HG03460 (cell line): ENCODE data around the gene FOXQ1.

Experiments used
- ATAC-seq: cut with Tn5 transposase; IDR thresholded peaks from one replicate; pipeline ENCODE4 v1.9.1; 2021; ENCODE audit not compliant: unreplicated experiment

Gene FOXQ1

GRCh38 chr6:1290086-1290485 is 21.8 kb upstream of the FOXQ1 start:
- ATAC-seq, result no peak

DNA sequence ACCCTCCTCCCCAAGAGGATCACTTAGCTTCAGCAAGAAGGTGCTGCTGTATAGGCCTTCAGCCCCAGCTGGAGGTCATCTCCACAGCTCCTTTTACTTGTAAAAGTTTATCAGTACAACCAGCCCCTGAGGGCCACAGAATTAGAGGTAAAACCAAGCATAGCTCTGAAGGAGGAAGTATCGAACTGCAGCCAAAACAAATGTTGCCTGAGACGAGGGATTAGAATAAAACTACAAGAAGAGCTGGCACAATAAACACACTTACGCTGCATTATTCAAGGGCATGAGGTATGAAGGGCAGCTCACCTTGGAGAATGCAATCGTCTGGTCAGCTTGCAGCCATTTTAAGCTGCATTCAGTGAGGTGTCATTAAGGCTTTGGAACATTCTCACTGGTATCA is 21.1 kb upstream of the FOXQ1 start:
- ATAC-seq, result no peak

DNA sequence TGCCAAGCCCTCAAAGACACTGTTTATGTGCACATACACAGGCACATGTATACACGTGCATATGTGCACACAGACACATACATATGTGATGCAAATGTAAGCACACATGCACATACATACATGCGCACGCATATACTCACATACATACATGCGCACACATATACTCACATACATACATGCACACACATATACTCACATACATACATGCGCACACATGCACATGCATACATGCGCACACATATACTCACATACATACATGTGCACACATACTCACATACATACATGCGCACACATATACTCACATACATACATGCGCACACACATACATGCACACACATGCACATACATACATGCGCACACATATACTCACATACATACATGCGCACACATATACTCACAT is 20.5 kb upstream of the FOXQ1 start:
- ATAC-seq, result no peak

DNA sequence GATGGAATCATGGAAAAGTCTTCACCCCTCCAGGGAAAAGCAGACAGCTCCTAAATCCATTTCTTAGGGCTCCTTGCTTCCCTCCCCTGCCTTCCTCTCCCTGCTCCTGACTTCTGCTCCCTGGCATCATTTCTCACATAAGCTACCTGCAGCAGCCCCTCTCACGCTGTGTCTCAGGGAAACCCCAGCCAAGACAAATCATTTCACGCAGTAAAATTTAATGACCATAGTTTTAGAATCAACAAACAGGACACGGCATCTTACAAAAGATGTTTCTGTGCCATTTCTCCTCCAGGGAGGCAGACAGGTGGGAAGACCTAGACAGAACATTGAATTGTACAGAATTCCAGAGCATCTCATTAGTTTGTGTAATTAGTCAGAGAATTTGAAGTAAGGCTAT is 16.5 kb upstream of the FOXQ1 start:
- no peak for ATAC-seq

GRCh38 chr6:1296079-1296478 is 15.8 kb upstream of the FOXQ1 start:
- ATAC-seq, result no peak

DNA sequence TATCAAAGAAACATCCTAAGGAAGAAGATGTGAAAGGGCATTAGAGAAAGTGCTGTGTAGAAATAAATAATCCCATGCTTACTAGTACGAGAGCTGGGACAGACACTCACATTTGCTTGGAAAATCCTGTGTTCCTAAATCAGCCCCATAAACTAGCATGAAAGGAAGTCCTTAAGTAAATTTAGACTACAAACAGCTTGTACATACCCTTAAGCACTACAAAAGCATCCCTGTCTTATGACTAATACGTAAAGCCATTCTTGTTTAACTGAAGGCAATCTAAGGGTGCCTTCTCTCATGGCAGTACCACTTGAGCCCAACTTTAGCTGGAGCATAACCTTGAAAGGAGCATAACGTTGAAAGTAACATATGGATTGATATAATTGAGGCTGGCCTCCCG is 15.4 kb upstream of the FOXQ1 start:
- no peak for ATAC-seq

GRCh38 chr6:1297746-1298145 is 14.2 kb upstream of the FOXQ1 start:
- no peak for ATAC-seq

- ATAC-seq, result no peak
These were observed 13.1 kb upstream of the FOXQ1 start for GRCh38 chr6:1298768-1299167.

DNA sequence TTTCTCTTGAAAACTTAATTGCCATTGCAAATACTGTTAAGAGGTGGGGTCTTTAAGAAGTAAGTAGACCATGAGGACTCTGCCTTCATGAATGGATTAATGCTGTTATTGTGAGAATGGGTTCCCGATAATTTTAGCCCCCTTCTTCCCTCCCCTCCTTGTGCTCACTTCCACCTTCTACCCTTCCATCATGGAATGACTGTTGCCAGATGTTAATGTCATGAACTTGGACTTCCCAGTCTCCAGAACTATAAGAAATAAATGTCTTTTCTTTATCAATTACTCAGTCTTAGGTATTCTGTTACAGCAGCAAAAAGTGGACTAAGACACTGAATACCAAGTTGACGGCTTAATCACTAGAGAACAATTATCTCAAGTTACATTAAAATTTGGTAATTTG is 5.8 kb upstream of the FOXQ1 start:
- ATAC-seq, result no peak

- no peak for ATAC-seq
These were observed 2.5 kb upstream of the FOXQ1 start for GRCh38 chr6:1309366-1309765.

- ATAC-seq, result no peak
These were observed 1.1 kb upstream of the FOXQ1 start for GRCh38 chr6:1310628-1311399.

DNA sequence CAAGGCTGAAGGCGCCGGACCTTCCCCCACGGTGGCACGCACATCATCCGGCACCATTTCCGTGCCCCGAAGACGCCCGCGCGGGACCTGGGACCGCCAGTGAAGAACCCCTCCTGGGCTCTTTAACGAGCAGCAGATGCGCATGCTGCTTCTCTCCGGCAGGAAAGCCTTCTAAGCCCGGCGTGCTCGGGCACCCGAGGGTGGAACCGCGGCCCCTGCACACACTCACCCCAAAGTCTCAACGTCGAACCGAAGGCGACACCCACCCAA is 240 bp downstream of the FOXQ1 start:
- ATAC-seq, result no peak

DNA sequence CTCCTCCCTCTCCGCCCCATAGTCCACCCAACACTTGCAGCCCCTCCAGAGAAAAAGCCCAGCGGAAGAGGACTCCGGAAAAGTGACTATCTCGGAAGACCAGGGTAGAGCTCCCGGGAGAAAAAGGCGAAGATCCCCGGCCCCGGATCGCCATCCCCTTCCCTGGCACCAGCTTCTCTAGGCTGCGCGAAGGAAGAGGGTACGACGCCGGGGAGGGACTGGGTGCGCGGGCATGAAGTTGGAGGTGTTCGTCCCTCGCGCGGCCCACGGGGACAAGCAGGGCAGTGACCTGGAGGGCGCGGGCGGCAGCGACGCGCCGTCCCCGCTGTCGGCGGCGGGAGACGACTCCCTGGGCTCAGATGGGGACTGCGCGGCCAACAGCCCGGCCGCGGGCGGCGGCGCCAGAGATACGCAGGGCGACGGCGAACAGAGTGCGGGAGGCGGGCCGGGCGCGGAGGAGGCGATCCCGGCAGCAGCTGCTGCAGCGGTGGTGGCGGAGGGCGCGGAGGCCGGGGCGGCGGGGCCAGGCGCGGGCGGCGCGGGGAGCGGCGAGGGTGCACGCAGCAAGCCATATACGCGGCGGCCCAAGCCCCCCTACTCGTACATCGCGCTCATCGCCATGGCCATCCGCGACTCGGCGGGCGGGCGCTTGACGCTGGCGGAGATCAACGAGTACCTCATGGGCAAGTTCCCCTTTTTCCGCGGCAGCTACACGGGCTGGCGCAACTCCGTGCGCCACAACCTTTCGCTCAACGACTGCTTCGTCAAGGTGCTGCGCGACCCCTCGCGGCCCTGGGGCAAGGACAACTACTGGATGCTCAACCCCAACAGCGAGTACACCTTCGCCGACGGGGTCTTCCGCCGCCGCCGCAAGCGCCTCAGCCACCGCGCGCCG is 822 bp downstream of the FOXQ1 start:
- ATAC-seq, result no peak

DNA sequence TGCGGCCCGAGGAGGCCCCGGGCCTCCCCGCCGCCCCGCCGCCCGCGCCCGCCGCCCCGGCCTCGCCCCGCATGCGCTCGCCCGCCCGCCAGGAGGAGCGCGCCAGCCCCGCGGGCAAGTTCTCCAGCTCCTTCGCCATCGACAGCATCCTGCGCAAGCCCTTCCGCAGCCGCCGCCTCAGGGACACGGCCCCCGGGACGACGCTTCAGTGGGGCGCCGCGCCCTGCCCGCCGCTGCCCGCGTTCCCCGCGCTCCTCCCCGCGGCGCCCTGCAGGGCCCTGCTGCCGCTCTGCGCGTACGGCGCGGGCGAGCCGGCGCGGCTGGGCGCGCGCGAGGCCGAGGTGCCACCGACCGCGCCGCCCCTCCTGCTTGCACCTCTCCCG is 1.5 kb downstream of the FOXQ1 start:
- ATAC-seq, result no peak

DNA sequence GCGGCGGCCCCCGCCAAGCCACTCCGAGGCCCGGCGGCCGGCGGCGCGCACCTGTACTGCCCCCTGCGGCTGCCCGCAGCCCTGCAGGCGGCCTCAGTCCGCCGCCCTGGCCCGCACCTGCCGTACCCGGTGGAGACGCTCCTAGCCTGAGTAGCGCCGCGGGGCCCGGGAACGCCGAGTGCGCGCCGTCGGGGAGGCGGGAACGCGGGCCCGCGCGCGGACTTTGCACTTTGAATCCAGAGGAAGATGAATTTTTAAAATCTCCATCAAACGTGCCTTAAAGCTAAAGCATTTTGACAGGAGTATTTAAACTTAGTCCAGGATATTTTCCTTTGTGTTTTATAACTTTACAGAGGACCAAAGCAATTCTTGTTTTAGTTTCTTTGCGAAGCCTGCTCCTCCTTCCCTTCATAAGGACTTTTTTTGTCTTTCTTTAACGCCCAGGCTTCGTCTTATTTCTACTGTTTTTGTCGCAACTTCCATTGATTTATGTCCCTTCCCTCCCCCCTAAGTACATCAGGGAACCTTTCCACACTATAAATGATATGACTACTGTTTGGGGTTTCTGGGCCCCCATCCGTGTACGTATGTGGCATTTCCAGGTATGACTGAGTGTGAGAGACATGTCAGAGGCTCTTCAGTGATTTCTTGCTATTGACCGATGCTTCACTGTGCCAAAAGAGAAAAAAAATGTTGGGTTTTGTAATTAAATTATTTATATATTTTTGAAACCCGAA is 2.0 kb downstream of the FOXQ1 start:
- no peak for ATAC-seq

DNA sequence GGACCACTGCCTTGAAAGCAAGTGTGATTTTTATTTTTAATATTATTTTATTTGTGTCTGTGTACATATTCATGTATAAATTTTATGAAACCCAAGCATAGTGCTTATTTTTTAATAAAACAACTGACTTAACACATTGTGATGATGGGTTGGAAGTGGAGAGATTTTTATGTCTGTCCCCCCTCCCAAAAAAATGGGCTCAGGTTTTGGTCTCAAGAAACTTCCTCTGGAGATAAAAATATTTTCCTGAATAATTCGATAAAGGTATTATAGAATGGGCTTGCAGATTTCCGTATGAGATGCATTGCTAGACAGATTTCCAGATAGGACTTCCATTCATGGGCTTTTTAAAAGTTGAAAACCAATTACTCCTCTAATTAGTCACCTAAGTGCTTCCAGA is 2.7 kb downstream of the FOXQ1 start:
- no peak for ATAC-seq

- no peak for ATAC-seq
These were observed 3.3 kb downstream of the FOXQ1 start for GRCh38 chr6:1315201-1315559.

- ATAC-seq, result no peak
These were observed 3.9 kb downstream of the FOXQ1 start for GRCh38 chr6:1315560-1316386.

DNA sequence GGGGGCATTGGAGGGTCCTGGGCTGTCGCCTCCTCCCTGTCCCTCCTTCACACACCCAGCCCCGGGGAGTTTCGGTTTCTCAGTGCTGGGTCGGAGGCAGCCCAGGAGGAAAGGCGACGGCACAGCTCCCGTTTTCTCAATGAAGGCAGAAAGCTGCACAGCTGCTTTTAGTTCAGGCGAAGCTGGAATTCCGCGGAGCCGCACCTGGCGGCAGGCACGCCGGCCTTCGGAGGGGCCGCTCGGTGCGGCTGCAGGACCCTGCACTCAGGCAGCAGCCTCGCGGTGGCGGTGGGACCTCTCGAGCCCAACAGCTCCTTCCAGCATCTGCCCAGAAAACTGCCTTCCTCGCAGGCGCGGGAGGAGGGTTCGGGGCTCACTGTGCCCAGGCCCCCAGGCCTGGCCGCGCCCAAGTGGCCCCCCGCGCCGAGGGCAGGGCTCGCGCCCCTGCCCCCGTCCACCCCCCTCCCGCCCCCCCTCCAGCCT is 4.6 kb downstream of the FOXQ1 start:
- no peak for ATAC-seq

DNA sequence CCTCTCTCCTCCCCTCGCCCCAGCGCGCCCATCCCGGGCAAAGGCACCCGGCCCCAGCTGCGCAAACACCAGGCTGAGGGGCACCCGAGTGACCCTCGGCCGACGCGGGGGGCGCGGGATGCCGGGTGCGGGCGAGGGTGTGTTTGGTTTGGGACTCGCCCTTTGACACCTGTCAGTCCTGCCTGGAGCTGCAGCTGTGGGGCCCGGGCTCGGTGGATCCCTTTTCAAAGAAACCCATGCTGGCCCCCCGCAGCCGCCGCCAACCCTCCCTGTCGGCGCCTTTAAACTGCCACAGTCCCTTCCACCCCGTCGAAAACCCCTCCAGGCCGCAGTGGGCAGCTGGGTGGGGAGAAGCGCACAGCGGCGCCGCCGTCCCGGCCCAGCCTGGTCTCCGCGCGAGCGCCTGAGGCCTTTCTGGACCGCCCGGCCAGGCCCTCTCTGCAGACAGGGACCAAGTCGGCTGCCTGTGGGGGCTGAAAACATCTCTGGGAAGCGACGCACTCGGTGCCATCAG is 5.5 kb downstream of the FOXQ1 start:
- ATAC-seq, result no peak

DNA sequence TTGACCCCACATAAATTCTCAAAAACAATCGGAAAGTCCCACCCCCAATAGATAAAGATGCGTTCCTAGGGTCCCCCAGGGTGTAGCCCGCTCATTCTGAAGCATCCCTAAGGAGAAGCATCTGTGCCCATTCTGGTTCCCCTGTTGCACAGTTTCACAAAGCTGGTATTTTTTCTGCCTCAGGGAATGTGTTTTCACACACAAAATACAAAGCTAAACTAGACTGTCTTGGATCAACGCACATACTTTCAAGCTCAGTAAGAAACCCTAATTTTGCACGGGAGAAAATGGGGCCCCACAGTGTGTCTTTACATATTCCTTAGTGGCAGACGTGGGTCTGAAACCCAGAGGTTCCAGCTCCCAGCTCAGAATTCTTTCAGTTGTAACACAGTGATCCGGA is 6.1 kb downstream of the FOXQ1 start:
- ATAC-seq, result no peak
